Measurements from ENCODE around the gene RNF13.

GRCh38 chr3:149891621-149892020, 78.6 kb downstream of the RNF13 start:
- TF ChIP-seq POLR2AphosphoS5 (IDR thresholded peaks at IDR 0.05; ENCODE audit: low read depth, low read length), result no peak
- TF ChIP-seq TAF1 (IDR thresholded peaks at IDR 0.05; ENCODE audit: borderline replicate concordance, insufficient read depth, low read length), result no peak
